NCI-H128 (cell line): Measurements from ENCODE around the gene TXNIP.

Source experiments
- DNase-seq: peaks from one replicate; lab custom pipeline; 2025; ENCODE audit not compliant: unreplicated experiment; lab: John Stamatoyannopoulos, UW

TXNIP gene

DNA sequence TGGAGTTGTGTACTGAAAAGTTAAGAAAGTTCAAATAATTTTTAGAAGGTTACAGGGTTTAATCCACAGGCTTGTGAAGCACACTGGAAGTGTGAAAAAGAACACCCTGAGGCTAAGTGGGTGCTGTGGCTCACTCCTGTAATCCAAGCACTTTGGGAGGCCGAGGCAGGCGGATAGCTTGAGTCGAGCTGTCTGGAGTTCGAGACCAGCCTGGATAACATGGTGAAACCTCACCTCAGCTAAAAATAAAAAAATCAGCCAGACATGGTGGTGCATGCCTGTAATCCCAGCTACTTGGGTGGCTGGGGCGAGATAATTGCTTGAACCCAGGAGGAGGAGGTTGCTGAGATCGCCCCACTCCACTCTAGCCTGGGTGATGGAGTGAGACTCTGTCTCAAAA, 9.8 kb downstream of the TXNIP start:
- no peak for DNase-seq

DNA sequence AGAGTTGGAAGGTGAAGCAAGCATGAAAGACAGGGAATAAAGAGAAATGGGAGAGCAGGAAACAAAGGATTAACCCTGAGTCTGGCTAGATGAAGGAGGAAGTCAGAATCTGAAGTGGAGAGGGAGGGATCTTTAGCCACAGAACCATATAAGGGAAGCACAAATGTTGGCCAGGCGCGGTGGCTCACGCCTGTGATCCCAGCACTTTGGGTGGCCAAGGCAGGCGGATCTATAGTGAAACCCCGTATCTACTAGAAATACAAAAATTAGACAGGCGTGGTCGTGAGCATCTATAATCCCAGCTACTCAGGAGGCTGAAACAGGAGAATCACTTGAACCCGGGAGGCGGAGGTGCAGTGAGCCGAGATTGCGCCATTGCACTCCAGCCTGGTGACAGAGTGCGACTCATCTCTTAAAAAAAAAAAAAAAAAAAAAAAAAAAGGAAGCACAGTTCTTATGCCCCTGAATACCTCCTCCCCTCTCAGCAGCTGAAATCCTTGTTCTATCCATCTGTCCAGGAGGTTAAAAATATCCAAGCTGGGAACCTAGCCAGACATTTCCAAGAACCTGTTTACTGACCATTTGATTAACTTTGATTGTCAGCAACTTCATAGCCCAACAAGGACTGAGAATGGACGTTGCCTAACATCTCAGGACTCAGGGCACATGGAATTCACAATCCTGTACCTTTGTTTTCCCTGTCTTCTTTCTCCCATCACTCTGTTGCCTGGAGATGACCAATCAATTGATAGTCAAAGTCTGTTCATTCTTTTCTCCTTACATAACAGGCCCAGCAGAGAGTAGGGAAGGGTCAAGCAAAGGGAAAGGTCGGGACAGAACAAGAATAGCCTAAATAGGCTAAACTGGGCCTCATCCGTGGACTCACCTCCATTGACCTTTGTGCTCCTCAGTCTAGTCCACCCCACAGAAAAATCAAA, 10.6 kb downstream of the TXNIP start:
- DNase-seq, result no peak

GRCh38 chr1:145985129-145985501, 11.3 kb downstream of the TXNIP start:
- no peak for DNase-seq

DNA sequence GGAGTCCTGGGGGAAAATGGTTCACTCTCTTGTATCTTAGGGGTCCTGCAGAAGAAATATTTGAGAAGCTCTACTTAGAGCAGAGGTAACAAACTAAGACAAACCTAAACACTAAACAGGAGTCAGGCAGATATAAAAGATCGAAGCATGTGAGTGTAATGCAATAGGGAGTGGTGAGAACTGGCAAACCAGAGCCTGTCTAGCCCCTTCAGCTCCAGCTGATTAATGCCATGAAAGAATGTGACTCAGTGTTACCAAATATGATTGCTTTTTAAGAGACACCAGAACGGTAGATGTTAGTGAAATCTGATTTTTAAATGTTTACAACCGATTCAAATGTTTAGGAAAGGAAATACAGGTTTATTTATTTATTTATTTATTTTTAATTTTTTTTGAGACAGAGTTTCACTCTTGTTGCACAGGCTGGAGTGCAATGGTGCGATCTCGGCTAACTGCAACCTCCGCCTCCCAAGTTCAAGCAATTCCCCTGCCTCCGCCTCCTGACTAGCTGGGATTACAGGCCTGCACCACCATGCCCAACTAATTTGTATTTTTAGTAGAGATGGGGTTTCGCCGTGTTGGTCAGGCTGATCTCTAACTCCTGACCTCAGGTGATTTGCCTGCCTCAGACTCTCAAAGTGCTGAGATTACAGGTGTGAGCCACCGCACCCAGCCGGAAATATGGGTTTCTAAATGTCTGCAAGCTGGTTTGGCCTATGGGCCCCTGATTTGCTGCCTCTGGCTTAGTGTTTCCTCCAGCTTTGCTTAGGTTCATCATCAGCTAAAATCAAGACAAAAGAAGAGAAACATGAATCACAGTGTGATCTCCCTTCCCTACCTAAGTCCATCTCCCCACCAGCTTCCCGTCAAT, 12.2 kb downstream of the TXNIP start:
- no peak for DNase-seq

DNA sequence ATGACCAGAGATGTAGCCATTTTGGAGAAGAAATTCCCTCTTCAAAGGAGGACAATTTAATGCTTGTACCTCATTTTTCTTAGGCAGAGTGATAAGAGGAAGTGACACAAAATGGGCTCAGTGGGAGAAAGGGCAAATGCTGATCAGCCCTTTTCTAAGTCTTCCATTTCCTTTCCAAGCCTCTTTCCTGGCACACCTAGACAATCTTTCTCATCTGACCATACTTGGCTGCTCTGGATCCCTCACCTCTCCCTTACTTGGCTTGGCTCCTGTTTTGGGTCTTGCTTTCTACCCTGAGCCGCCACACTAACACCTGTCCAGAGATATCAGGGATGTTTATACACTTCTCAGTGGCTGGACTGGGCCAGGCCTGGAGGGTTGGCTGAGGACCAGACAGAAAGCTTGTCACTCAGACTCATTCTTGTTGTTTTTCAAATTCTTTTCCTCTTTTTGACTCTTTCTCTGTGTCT, 13.1 kb downstream of the TXNIP start:
- DNase-seq, result no peak

GRCh38 chr1:145982010-145982723, 14.2 kb downstream of the TXNIP start:
- DNase-seq, result no peak

DNA sequence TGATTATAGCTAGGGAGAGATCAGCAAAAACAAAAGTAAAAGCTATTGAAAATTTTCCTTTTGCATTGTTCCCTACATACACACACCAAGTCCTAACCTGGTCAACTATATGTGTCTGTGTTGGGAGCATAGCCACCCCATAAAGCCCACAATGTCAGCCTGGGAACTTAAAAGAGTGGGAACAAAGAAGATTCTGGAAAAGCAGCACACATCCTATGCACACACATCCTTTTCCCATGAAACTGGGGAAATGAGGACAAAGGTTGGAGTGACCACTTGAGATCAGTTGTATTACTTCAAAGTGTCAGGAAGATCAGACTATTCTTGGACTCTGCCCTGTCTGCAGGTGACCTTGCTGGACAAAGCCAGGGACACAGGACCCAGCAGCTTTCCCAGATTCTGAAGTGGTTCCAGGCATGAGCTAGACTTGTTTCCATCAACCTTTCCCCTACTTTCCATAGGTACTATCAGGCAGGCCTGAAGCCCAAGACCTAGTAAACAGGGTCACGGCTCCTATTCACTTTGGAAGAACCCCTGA, 15.9 kb downstream of the TXNIP start:
- DNase-seq, result no peak

DNA sequence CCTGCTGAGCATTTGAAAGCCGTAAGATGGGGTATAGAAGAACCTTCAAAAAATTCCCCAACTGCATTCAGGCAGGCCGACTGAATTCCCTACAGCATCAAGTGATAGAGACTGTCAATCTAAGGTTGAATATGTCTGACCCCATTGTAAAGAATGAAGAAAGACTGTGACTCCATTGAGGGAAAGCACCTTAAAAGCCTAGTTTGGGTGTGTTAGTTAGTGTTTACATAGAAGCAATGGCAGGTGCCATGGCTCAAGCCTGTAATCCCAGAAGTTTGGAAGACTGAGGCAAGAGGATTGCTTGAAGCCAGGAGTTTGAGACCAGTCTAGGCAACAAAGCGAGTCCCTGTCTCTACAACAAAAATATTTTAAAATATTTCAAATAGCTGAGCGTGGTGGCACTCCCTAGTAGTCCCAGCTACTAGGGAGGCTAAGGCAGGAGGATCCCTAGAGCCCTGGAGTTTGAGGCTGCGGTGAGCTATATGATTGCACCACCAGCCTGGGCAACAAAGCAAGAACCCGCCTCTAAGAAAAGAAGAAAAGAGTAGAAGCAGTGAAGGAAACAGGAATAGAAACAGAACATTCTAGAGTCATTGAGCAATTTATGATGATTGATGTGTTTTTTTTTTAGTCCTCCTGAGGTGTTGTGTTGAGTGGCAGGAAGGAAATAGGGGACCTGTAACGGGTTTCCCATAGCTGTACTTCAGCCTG, 16.5 kb downstream of the TXNIP start:
- DNase-seq, result no peak

DNA sequence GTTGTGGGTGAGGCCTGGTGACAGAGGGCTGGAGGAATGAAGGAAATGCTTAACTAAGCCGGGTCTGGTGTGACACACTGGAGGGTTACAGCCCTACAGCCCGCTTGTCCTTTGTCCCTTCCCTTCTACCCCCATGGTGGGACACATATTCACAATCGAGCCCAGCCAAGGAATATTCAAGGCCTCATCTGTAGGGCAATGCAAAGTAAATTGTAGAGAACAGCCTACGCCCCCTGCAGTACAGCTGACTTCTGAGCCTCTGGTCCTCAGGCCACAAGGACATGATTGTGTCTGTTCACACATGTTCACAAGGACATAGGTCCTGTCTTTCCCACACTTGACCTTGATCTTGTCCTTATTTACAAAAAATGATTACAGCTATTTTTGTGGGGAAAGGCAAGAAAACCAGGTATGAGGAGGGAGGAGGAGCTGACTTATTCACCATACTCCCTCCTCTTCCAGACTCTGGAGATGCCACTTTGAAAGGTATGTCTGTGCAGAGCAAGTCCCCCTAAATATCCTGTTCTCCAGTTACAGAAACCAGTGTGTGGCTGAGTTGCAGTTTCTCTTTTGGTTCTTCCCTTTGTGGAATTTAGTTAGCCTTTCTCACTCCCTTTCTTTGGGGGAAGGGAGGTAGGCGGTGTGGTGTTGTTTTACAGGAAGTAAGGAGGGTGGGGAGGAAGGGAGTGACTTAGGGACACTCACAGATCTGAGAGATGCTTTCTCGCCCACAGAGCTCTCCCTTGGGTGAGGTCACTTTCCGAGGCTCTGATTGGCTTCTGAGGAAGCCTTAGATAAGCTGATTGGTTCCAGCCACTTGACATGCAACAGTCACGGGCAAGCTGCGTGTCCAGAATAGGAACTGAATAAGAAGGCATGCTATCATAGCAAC, 17.3 kb downstream of the TXNIP start:
- DNase-seq, result peak; percentile 93

- DNase-seq, result no peak
Observed at GRCh38 chr1:145978471-145978853, 17.9 kb downstream of the TXNIP start.

DNA sequence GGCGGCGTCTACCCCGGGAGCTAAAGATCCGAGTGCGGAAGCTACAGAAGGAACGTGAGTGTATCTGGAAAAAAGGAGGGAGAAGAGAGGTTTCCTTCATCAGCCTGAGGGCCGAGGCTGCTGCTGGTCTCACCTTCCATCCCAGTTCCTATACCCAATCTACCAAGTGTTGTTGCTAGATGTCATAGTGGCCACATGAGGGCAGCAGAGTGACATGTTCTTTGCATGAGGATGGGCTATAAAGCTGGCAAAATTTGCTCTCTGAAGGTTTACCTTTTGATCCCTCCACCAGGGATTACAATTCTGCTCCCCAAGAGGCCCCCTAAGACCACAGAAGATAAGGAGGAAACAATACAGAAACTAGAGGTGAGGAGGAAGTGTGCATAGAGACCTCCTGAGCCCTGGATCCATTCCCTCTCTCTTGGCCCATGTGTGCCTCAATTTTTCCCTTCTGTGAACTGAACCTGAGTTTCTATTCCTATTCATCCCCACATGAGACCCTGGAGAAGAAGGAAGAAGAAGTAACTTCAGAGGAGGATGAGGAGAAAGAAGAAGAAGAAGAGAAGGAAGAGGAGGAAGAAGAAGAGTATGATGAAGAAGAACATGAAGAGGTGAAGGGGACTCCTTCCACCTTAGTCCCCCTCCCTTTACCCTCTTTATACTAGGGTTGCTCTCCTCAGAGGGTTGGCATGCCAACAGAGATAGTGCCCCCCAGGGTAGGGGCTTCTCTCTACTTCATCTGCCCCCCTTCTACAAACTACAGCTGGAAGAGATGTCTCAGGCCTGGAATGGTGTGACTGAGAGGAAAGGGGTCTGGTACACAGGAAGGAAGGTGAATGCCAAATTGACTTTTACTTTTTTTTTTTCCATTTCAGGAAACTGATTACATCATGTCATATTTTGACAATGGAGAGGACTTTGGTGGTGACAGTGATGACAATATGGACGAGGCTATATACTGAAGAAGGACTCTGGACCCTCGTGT, 18.6 kb downstream of the TXNIP start:
- DNase-seq, result peak; percentile 61

- DNase-seq, result no peak
Observed at GRCh38 chr1:145977016-145977415, 19.4 kb downstream of the TXNIP start.

DNA sequence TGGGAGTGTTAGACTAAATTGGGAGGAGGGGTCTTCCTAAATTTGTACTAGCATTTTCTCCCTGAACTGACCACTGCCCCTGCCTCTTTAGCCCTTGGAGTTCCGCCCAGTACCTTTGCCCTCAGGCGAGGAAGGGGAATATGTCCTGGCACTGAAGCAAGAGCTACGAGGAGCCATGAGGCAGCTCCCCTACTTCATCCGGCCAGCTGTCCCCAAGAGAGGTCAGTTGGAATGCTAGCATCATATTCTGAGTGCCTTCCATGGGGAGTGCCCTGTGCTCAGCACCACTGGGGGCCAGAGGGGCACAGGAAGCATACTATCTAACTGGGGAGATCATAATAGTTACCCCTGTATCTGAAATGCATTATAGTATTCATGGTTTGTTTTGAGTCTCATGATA, 21.2 kb downstream of the TXNIP start:
- DNase-seq, result no peak

- no peak for DNase-seq
Observed at GRCh38 chr1:145974721-145975120, 21.7 kb downstream of the TXNIP start.

- DNase-seq, result no peak
Observed at GRCh38 chr1:145972580-145972979, 23.8 kb downstream of the TXNIP start.

GRCh38 chr1:145967288-145967687, 29.1 kb downstream of the TXNIP start:
- DNase-seq, result no peak

GRCh38 chr1:145965119-145965744, 31.1 kb downstream of the TXNIP start:
- DNase-seq, result no peak
